DMS153 (cell line): ENCODE data around the gene TSPAN11.
"Not testable (repeated sequence)": the region's sequence is repeated elsewhere in the genome, so short reads cannot be mapped to it uniquely, and the experiment has no call there.

ENCODE experiments used
- DNase-seq: peaks from one replicate; lab custom pipeline; 2025; lab: John Stamatoyannopoulos, UW

TSPAN11 gene

GRCh38 chr12:31002999-31003398 is 76.5 kb downstream of the TSPAN11 start:
- no peak for DNase-seq

DNA sequence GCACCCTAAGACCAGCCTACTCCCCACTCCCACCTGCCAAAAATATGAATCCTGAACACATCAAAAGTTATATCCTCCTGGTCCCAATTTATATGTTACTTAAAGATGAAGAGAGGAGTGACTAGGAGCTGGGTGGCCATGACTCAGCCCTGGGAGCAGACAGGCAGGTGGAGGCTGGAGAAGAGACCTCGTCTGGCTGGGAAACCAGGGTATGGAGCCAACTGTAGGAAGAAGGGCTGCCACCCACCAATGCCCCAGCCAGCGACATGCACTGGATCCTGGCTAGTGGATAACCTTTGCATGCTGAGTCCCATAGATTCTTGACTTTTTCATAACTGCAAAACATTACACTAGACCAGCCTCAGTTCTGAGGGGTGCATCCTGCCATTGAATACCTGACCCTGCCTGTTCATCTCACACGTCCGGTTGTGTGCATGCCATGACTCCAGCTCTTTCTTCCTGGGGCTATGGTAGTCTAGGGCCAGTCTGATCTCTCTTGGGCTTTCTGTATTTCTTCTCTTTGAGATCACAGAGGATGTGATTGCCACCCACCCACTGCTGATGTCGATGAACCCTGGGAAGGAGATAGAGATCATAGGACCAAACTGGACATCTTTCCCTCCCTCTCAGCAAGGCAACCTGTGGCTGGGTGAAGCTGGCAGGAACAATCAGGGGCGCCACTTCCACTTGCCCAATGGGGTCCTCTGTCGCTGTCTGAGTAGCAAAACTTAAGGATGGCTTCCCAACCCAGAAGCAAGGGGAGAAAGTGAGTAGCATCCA is 77.5 kb downstream of the TSPAN11 start:
- DNase-seq: no peak

- DNase-seq: no peak
Measured at GRCh38 chr12:31004666-31005065, 78.1 kb downstream of the TSPAN11 start.

DNA sequence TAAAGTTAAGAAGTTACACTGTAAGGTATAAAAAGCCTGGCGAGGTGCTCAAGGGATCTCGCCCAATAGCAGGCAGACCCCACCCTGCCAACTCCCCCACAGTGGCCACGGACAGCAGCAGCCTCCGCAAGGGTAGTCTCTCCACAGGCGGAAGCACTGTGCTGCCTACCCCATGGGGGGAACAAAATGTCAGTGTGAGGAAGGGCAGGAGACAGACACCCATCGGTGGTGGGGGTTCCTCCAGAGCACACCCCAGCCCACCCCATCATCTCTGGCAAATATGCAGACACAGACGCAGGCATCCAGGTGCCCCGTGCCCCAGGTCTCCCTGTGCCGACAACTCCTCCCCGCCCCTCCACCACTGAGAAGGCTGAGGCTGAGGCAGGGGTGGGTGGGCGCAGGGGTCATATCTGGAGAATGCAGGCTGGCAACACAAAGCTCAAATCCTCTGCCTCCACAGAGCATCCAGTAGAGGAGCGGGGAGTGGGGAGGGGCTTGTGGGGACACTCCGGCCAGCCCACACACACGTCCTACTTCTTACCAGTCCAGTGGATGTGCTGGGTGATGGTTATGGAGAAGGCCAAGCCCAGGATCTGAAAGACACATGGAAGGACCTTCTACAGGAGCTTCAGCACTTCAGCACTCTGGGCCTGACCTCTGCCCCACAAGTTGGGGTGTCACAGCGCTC is 78.9 kb downstream of the TSPAN11 start:
- DNase-seq: no peak

DNA sequence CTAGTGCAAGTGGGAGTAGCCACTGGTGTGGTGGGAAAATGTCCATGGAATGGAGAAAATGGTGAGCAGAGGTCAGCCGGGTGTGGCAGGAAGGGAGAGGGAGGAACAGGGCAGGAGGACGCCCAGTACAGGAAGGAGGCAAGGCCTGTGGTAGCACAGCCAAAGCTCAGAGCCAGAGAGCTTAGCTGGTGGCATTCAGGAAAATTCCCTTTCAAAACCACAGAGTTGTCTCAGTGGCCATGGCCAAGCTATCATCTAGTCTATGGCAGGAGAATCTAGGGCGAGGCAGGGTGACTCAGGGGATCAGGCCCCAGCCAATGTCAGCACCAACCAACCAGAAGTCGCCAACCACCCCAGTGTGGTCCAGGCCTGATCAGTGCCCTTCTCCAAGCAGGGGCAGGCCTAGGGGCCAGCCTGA is 79.4 kb downstream of the TSPAN11 start:
- DNase-seq: no peak

GRCh38 chr12:31006416-31007152 is 80.0 kb downstream of the TSPAN11 start:
- no peak for DNase-seq

- no peak for DNase-seq
Measured at GRCh38 chr12:31007153-31007495, 80.6 kb downstream of the TSPAN11 start.

- no peak for DNase-seq
Measured at GRCh38 chr12:31007636-31008175, 81.2 kb downstream of the TSPAN11 start.

GRCh38 chr12:31008241-31008761 is 81.8 kb downstream of the TSPAN11 start:
- no peak for DNase-seq

DNA sequence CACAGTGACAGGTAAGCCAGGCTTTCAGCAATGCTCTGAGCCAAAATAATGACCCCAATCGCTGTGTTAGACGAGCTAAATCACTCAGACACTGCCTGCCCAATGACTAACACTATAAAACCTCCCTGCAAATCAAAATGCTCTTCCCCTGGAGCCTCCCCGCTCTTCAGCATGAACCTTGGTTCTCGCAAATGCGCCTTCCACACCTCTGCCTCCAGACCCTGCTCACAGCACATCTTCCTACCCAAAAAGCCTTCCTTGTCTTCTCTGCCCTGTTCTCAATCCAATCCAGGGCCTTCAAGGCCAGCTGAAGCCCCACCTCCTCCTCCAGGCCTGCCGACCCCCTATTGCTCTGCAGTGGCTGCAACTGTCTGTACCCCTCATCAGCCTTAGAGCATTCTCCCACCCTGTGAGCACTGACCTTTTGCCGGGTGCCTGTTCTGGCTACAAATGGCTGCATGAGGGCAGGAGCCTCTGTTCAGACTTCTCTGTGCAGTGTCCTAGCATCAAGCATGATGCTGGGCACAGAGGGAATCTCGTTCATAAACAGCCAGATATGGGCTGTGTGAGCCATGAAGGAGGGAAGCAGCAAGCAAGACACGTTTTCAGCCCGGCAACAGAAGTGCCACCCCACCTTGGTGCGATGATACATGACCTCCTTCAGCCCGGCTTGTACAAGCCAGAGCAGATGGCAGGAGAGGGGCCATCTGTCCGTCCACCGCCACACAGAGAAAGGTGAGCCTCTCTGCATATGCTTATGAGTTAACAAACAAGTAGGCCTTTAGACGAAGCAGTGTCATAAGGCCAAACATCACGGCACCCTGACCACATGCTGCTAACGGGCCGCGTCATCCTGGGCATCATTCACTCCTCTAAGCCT is 82.7 kb downstream of the TSPAN11 start:
- DNase-seq: no peak

GRCh38 chr12:31009976-31010375 is 83.4 kb downstream of the TSPAN11 start:
- no peak for DNase-seq

DNA sequence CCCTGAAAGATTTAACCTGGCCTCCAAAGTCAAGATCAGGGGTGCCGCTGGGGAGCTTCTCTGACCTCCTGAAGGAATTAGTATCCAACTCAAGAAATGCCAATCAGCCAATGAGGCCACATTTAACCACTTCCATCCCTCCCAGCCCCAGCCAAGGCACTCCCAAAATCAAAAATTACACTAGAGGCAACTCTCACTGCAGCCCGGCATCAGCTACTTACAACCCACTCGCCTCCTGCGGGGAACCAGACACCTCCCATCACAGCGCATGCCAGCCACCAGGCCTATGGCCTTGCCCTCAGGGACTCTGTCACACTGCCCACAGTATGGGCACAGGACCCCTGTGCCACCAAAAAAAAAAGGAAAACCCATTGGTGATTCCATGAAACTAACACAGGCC is 84.8 kb downstream of the TSPAN11 start:
- no peak for DNase-seq

GRCh38 chr12:31011746-31012566 is 85.4 kb downstream of the TSPAN11 start:
- DNase-seq: no peak

DNA sequence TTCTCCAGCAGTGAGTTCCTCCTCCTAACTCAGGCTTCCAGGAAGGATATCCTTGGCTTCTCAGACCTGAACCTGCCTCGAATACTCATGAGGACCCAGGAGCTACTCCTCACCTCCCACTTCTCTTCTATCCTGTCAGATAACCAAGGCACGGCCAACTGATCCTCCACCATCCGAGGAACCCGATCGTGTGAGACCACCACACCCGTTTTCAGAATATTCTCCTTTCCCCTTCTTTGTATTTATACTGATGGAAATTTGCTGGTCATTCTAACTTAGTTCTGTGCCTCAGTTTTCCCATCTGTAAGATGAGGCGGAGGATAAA is 86.0 kb downstream of the TSPAN11 start:
- DNase-seq: not testable (repeated sequence)

- DNase-seq: no peak
Measured at GRCh38 chr12:31015215-31015614, 88.7 kb downstream of the TSPAN11 start.

GRCh38 chr12:31016057-31016456 is 89.5 kb downstream of the TSPAN11 start:
- no peak for DNase-seq

DNA sequence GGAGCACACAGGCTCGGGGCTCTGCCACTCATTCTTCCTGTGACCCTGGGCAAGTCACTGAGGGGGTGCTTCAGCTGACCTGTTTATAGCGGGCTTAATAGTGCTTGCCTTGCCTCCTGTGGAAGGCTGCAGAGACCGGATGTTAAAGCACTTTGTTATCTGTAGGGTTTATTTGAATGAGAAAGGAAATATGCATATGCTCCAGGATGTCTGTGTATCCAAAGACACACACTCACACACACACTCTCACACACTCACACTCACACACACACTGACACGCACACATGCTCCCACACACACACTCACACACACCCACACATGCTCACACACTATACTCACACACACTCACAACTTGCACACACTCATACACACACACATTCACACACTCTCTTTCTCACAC is 91.0 kb downstream of the TSPAN11 start:
- no peak for DNase-seq

GRCh38 chr12:31018106-31018789 is 91.7 kb downstream of the TSPAN11 start:
- no peak for DNase-seq

GRCh38 chr12:31018790-31019505 is 92.4 kb downstream of the TSPAN11 start:
- no peak for DNase-seq
